ENCODE data around the gene OSTC.
"Not testable (repeated sequence)": the region's sequence is repeated elsewhere in the genome, so short reads cannot be mapped to it uniquely, and the experiment has no call there.

The OSTC gene

GRCh38 chr4:108646706-108647105 is 3.7 kb upstream of the OSTC start:
- no peak for DNase-seq (ENCODE audit: low read depth in 2 of 2)

- DNase-seq (ENCODE audit: low read depth in 2 of 2): no peak
Observed at GRCh38 chr4:108649863-108650211, 562 bp upstream of the OSTC start.

GRCh38 chr4:108651014-108651791 is 804 bp downstream of the OSTC start:
- DNase-seq (ENCODE audit: low read depth in 2 of 2): no peak

GRCh38 chr4:108662629-108663028 is 12.2 kb downstream of the OSTC start:
- no peak for DNase-seq (ENCODE audit: low read depth in 2 of 2)

GRCh38 chr4:108674356-108674977 is 24.1 kb downstream of the OSTC start:
- no peak for DNase-seq (ENCODE audit: low read depth in 2 of 2)

- DNase-seq (ENCODE audit: low read depth in 2 of 2): no peak
Observed at GRCh38 chr4:108681321-108681809, 31.0 kb downstream of the OSTC start.

- DNase-seq (ENCODE audit: low read depth in 2 of 2): no peak
Observed at GRCh38 chr4:108683479-108683878, 33.1 kb downstream of the OSTC start.

- no peak for DNase-seq (ENCODE audit: low read depth in 2 of 2)
Observed at GRCh38 chr4:108685036-108685686, 34.8 kb downstream of the OSTC start.

- no peak for DNase-seq (ENCODE audit: low read depth in 2 of 2)
Observed at GRCh38 chr4:108690738-108691137, 40.3 kb downstream of the OSTC start.

- no peak for DNase-seq (ENCODE audit: low read depth in 2 of 2)
Observed at GRCh38 chr4:108693211-108693610, 42.8 kb downstream of the OSTC start.

- no peak for DNase-seq (ENCODE audit: low read depth in 2 of 2)
Observed at GRCh38 chr4:108693819-108694218, 43.4 kb downstream of the OSTC start.

- DNase-seq (ENCODE audit: low read depth in 2 of 2): no peak
Observed at GRCh38 chr4:108694423-108694822, 44.0 kb downstream of the OSTC start.

- DNase-seq (ENCODE audit: low read depth in 2 of 2): no peak
Observed at GRCh38 chr4:108695062-108695461, 44.7 kb downstream of the OSTC start.

- DNase-seq (ENCODE audit: low read depth in 2 of 2): no peak
Observed at GRCh38 chr4:108696160-108696559, 45.8 kb downstream of the OSTC start.

GRCh38 chr4:108700081-108700757 is 49.8 kb downstream of the OSTC start:
- DNase-seq (ENCODE audit: low read depth in 2 of 2): no peak

GRCh38 chr4:108702960-108703359 is 52.6 kb downstream of the OSTC start:
- DNase-seq (ENCODE audit: low read depth in 2 of 2): no peak

- DNase-seq (ENCODE audit: low read depth in 2 of 2): no peak
Observed at GRCh38 chr4:108703370-108703769, 53.0 kb downstream of the OSTC start.

- DNase-seq (ENCODE audit: low read depth in 2 of 2): no peak
Observed at GRCh38 chr4:108703966-108704365, 53.6 kb downstream of the OSTC start.

- no peak for DNase-seq (ENCODE audit: low read depth in 2 of 2)
Observed at GRCh38 chr4:108706289-108706688, 55.9 kb downstream of the OSTC start.

GRCh38 chr4:108709234-108709633 is 58.8 kb downstream of the OSTC start:
- no peak for DNase-seq (ENCODE audit: low read depth in 2 of 2)

GRCh38 chr4:108709722-108710121 is 59.3 kb downstream of the OSTC start:
- DNase-seq (ENCODE audit: low read depth in 2 of 2): no peak

- DNase-seq (ENCODE audit: low read depth in 2 of 2): not testable (repeated sequence)
Observed at GRCh38 chr4:108710578-108710977, 60.2 kb downstream of the OSTC start.

Measured in stimulated activated CD8-positive, alpha-beta memory T cell treated with anti-CD3 and anti-CD28 coated beads, Interleukin-7, amount 100 ng/mL, for 1 hour (primary cell).